ENCODE data around the gene IL22RA1.

GRCh38 chr1:24109166-24109483, 33.8 kb downstream of the IL22RA1 start:
- TF ChIP-seq CTCF (IDR thresholded peaks at IDR 0.05; ENCODE audit: insufficient read depth, low read depth, low read length) (no peak), EZH2 (IDR thresholded peaks at IDR 0.05; ENCODE audit: insufficient read depth, low read length) (no peak)

Data from astrocyte (in vitro differentiated cells and primary cell).